HG03521 (cell line): ENCODE data around the gene RNF220.
"Not testable (repeated sequence)": the region's sequence is repeated elsewhere in the genome, so short reads cannot be mapped to it uniquely, and the experiment has no call there.

Experiments
- ATAC-seq: cut with Tn5 transposase; IDR thresholded peaks from one replicate; pipeline ENCODE4 v1.9.1; 2021; ENCODE audit warnings: mild to moderate bottlenecking, moderate library complexity; ENCODE audit not compliant: unreplicated experiment

The RNF220 gene

DNA sequence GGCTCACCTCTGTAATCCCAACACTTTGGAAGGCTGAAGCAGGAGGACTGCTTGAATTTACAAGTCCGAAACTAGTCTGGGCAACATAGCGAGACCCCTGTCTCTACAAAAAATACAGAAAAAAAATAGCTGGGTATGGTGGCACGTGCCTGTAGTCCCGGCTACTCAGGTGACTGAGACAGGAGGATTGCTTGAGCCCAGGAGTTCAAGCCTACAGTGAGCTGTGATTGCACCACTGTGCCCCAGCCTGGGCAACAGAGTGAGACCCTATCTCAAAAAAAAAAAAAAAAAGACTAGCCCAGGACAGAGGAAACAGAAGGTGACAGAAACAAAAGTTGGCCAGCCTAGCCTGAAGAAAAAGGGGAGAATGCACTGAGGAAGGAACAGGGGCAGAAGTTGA, 290.6 kb downstream of the RNF220 start:
- ATAC-seq: no peak

DNA sequence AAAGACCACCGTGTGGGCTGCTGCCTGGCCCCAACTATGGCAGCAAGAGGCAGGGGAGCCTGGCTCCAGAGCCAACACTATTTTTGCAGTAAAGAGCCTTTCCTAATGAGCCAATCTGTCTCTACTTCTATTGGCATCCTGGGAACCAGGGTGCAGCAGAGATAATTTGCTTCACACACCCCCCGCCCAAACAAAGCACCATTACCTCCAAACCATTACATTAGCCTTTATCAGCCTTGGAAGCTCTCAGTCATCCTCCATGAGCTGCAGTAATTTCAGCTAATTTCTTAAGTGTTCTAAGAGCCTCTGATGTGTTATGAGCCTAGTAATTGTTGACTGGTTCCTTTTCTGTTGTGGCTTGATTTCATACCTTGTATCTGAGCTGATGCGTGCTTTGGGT, 291.0 kb downstream of the RNF220 start:
- no peak for ATAC-seq

DNA sequence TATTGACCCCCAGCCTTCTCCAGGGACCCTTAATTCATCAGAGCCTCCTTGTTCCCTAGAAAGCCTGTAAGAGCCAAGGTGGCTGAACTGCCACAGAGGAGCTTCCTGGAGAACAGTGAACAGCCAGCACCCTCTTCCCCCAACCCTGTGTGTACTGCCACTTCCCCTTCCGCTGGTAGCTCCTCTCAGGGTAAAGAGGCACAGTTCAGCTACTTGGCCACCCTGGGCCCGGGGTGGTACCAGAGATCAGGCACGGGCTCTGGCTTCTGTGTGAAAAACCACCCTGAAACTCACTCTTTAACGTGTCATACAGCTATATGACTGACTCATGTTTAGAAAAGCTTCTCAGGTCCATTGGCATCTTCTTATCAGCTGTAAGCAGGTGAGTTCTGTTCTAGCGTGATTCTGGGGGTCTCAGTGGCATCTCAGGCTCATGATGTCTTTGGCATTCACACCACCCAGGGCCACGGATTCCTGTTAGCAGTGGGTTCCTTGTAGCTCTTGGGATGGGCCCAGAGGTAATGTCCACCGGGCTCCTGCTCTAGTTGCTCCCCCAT, 291.8 kb downstream of the RNF220 start:
- no peak for ATAC-seq

DNA sequence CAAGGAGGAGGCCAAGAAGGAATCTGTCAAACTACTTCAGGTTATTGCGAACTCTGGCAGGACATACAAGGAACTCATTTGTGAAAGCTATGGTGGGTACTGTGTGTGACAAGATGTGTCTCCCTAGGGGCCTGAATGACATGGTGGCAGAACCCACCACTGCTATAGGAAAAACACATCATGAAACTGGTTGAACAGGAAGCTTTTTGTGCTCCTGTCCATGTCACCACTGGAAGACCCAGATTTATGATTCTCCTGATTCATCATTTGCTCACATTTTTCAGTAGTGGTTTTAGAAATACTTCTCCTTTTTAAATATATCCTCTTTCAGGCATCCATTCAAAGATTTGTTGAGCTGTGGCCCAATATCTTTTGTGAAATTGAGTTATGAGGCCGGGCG, 293.1 kb downstream of the RNF220 start:
- no peak for ATAC-seq

DNA sequence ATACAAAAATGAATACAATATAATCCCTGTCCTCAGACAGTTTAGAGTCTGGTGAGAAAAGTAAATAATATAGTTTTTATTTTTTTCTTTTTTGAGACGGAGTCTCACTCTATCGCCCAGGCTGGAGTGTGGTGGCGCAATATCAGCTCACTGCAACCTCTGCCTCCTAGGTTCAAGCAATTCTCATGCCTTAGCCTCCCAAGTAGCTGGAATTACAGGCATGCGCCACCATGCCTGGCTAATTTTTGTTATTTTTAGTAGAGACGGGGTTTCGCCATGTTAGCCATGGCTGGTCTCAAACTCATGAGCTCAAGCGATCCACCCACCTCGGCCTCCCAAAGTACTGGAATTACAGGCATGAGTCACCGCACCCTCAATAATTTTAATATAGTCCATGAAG, 294.3 kb downstream of the RNF220 start:
- not testable (repeated sequence) for ATAC-seq

DNA sequence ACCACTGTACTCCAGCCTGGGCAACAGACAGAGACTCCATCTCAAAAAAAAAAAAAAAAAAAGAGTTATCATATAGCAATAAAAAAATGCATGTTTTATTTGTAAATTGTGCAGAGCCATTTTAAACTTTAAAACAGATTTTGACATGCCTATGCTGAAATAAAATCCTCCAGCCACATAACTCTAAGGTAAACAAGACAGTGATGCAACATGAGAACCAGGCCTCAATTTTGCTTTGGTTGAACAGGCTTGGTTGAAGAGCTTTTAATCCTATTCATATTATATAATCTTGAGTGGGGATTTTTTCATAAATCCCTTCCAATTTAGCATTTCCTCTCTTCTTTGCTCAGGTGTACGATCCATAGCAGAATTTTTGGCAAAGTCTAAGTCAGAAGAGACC, 295.5 kb downstream of the RNF220 start:
- no peak for ATAC-seq

DNA sequence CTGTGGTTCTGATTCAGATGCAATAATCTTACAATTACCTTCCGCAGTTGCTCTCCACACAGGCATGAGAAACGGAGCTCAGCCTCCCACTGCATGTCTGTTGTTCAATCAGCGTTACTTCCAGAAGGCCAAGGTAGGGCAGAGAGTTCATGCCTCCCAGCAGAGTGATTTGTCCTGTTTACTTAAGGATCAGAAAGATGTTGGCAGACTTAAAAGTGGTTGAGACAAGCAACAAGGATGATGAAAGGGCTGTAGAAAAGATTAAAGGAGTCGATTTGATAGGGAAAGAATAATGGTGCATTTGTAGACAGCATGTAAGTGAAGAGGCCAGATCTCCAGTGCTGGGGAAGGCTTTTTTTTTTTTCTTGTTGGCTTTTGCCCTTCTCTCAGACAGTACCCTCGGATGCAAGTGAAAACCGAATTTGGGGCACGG, 296.1 kb downstream of the RNF220 start:
- no peak for ATAC-seq
